GM23338 (cell line): ENCODE measurements around the gene SORBS2. TPM values are rescaled to one million over a fixed set of nuclear protein-coding genes. Genes with fewer than 3 reads are reported as not detected.

Source experiments
- ATAC-seq: fragments of 200-7000 bp; cut with Tn5 transposase; 3 replicates; pipeline ENCODE4 v1.9.1; 2020
- DNase-seq: peaks from one replicate; pipeline ENCODE4 v3.0.0-alpha.2; 2015; ENCODE audit warnings: low spot score
- H2AFZ ChIP-seq: fragments of 200-600 bp; sonication (generic); 2 replicates; pipeline ENCODE4 v1.8.0; 2016; ENCODE audit warnings: antibody characterized with exemption, mild to moderate bottlenecking, moderate library complexity
- H3F3A ChIP-seq: fragments of 200-600 bp; sonication (generic); replicated peaks from 2 replicates; pipeline ENCODE4 v1.8.0; 2017; ENCODE audit warnings: antibody characterized with exemption, mixed run types, low read depth
- H3K27ac ChIP-seq: fragments of 200-600 bp; sonication (generic); 2 replicates; pipeline ENCODE4 v1.6.1; 2016; ENCODE audit warnings: low read depth
- H3K27me3 ChIP-seq: fragments of 200-600 bp; sonication (generic); 2 replicates; pipeline ENCODE4 v1.8.0; 2016; ENCODE audit warnings: mild to moderate bottlenecking, mixed run types, moderate library complexity; ENCODE audit not compliant: insufficient read depth
- H3K36me3 ChIP-seq: fragments of 200-600 bp; sonication (generic); 2 replicates; pipeline ENCODE4 v1.8.0; 2016; ENCODE audit warnings: mild to moderate bottlenecking; ENCODE audit not compliant: insufficient read depth
- H3K4me1 ChIP-seq: fragments of 200-600 bp; sonication (generic); 2 replicates; pipeline ENCODE4 v1.8.0; 2016; ENCODE audit warnings: mild to moderate bottlenecking, moderate library complexity; ENCODE audit not compliant: insufficient read depth
- H3K4me2 ChIP-seq: fragments of 200-600 bp; sonication (generic); 2 replicates; pipeline ENCODE4 v1.7.1; 2017; ENCODE audit warnings: mixed run types
- H3K4me3 ChIP-seq: fragments of 200-600 bp; sonication (generic); 2 replicates; pipeline ENCODE4 v1.6.1; 2016; ENCODE audit warnings: mixed run types
- H3K79me2 ChIP-seq: fragments of 200-600 bp; sonication (generic); replicated peaks from 2 replicates; pipeline ENCODE4 v1.8.0; 2017; ENCODE audit warnings: mild to moderate bottlenecking; ENCODE audit not compliant: insufficient read depth
- H3K9me2 ChIP-seq: fragments of 200-600 bp; sonication (generic); 2 replicates; pipeline ENCODE4 v1.8.0; 2017; ENCODE audit not compliant: insufficient read depth
- H4K20me1 ChIP-seq: fragments of 200-600 bp; sonication (generic); replicated peaks from 2 replicates; pipeline ENCODE4 v1.8.0; 2017; ENCODE audit warnings: mild to moderate bottlenecking; ENCODE audit not compliant: insufficient read depth
- H3K27ac Mint-ChIP-seq: 2 replicates; pipeline ENCODE4 v1.8.0; 2020; ENCODE audit warnings: inconsistent platforms, mild to moderate bottlenecking, moderate library complexity, mixed read lengths
- H3K27me3 Mint-ChIP-seq: 3 replicates; pipeline ENCODE4 v1.8.0; 2022; ENCODE audit warnings: low read depth, mild to moderate bottlenecking, moderate library complexity, mixed read lengths, inconsistent platforms; ENCODE audit not compliant: insufficient read depth, poor library complexity
- H3K36me3 Mint-ChIP-seq: 3 replicates; pipeline ENCODE4 v1.8.0; 2021; ENCODE audit warnings: low read depth, mild to moderate bottlenecking, inconsistent platforms, moderate library complexity, mixed read lengths
- H3K4me1 Mint-ChIP-seq: 3 replicates; pipeline ENCODE4 v1.8.0; 2020; ENCODE audit warnings: mild to moderate bottlenecking, inconsistent platforms, mixed read lengths
- H3K4me3 Mint-ChIP-seq: 3 replicates; pipeline ENCODE4 v1.8.0; 2021; ENCODE audit warnings: moderate library complexity, mild to moderate bottlenecking, inconsistent platforms, mixed read lengths
- H3K9me3 Mint-ChIP-seq: 3 replicates; pipeline ENCODE4 v1.8.0; 2020; ENCODE audit warnings: moderate library complexity, mild to moderate bottlenecking, inconsistent platforms, mixed read lengths
- CREB1 ChIP-seq: fragments of 250-450 bp; sonication (Bioruptor Pico); IDR thresholded peaks from 2 replicates; pipeline ENCODE4 v1.5.0; 2020; ENCODE audit warnings: low read depth, mild to moderate bottlenecking, moderate library complexity
- EZH2 ChIP-seq: fragments of 200-600 bp; sonication (generic); IDR thresholded peaks from one replicate; pipeline ENCODE4 v1.8.0; 2017; ENCODE audit warnings: antibody characterized with exemption, mild to moderate bottlenecking, low read depth; ENCODE audit not compliant: unreplicated experiment
- EZH2phosphoT487 ChIP-seq: fragments of 200-600 bp; sonication (generic); IDR thresholded peaks from one replicate; pipeline ENCODE4 v1.8.1; 2018; ENCODE audit warnings: antibody characterized with exemption; ENCODE audit not compliant: unreplicated experiment
- JUNB ChIP-seq: IDR thresholded peaks from one replicate; pipeline ENCODE4 v1.6.1; 2016; ENCODE audit warnings: antibody characterized with exemption; ENCODE audit not compliant: unreplicated experiment
- NANOG ChIP-seq: IDR thresholded peaks from 2 replicates; pipeline ENCODE4 v1.6.1; 2016; ENCODE audit warnings: antibody characterized with exemption, borderline replicate concordance
- POLR2AphosphoS5 ChIP-seq: IDR thresholded peaks from 2 replicates; pipeline ENCODE4 v1.6.1; 2016; ENCODE audit warnings: antibody characterized with exemption, low read depth
- STAT1 ChIP-seq: IDR thresholded peaks from one replicate; pipeline ENCODE4 v1.6.1; 2016; ENCODE audit warnings: antibody characterized with exemption; ENCODE audit not compliant: unreplicated experiment
- ZNF114 ChIP-seq: fragments of 250-450 bp; sonication (Bioruptor Pico); IDR thresholded peaks from 2 replicates; pipeline ENCODE4 v1.5.0; 2020; ENCODE audit warnings: mild to moderate bottlenecking, moderate library complexity
- ZNF331 ChIP-seq: fragments of 250-450 bp; sonication (Bioruptor Pico); IDR thresholded peaks from 2 replicates; pipeline ENCODE4 v1.5.0; 2020; ENCODE audit warnings: low read depth, mild to moderate bottlenecking, moderate library complexity
- polyA plus RNA-seq: library from polyadenylated mRNA; unstranded; fragments of >200 nt; fragmentation: Nextera tagmentation; extraction: Ambion mirVana; gene quantifications from 2 replicates; pipeline ENCODE4 v1.2.1, GENCODE V29; 2016
- total RNA-seq: library from RNA; depleted of rRNA; stranded (reverse); fragments of >200 nt; shearing (Covaris generic); gene quantifications from 2 replicates; pipeline ENCODE4 v1.2.3, GENCODE V29; 2014
- TF ChIP-seq, protein P1 (sequence below), 2 experiments: fragments of 200-600 bp in 1 of 2; sonication (generic) in 1 of 2; conservative IDR thresholded peaks; 2 replicates each; pipeline versions ENCODE4 v1.5.1 to v1.6.1; 2016 to 2017; ENCODE audit warnings: antibody characterized with exemption in 2 of 2, low read depth in 2 of 2, mild to moderate bottlenecking in 2 of 2, moderate library complexity in 1 of 2
- TF ChIP-seq, protein P2 (sequence below): IDR thresholded peaks from 2 replicates; pipeline ENCODE4 v1.6.1; 2016; ENCODE audit warnings: antibody characterized with exemption
- TF ChIP-seq, protein P3 (sequence below): fragments of 250-450 bp; sonication (Bioruptor Pico); IDR thresholded peaks from 2 replicates; pipeline ENCODE4 v1.5.0; 2020; ENCODE audit warnings: mild to moderate bottlenecking, moderate library complexity
- TF ChIP-seq, protein P4 (sequence below): IDR thresholded peaks from one replicate; pipeline ENCODE4 v1.6.1; 2018; ENCODE audit warnings: antibody characterized with exemption; ENCODE audit not compliant: unreplicated experiment

The SORBS2 gene
- total and polyA plus RNA-seq, 2 experiments from 2014 or later: 17.8 to 27.6 TPM

DNA sequence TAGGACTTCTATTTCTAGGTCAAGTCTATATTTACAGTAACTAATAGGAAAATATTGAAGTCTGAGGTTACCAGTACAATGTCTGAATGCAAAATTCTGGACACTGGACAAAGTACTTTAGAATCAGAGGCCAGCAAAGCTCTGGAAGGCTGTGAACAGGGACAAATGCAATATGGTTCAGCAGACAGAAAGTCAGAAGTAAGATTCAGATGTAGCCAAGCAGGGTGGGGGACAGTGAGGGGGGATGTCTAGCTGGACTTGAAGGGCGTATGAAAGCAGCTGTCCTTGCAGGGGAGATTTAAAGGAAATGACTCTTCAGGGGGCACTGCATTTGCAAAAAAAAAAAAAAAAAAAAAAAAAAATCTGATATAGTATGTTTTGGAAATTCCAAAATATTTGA lies 2.9 kb downstream of the SORBS2 start:
- H3K36me3 ChIP-seq: no peaks in the 10 kb centered on the region
- H3K4me1 Mint-ChIP-seq: peaks cover 54% of the 10 kb centered on the region
- no peak for TF ChIP-seq ZNF331
- TF ChIP-seq, protein P1, sequence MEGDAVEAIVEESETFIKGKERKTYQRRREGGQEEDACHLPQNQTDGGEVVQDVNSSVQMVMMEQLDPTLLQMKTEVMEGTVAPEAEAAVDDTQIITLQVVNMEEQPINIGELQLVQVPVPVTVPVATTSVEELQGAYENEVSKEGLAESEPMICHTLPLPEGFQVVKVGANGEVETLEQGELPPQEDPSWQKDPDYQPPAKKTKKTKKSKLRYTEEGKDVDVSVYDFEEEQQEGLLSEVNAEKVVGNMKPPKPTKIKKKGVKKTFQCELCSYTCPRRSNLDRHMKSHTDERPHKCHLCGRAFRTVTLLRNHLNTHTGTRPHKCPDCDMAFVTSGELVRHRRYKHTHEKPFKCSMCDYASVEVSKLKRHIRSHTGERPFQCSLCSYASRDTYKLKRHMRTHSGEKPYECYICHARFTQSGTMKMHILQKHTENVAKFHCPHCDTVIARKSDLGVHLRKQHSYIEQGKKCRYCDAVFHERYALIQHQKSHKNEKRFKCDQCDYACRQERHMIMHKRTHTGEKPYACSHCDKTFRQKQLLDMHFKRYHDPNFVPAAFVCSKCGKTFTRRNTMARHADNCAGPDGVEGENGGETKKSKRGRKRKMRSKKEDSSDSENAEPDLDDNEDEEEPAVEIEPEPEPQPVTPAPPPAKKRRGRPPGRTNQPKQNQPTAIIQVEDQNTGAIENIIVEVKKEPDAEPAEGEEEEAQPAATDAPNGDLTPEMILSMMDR (conservative IDR thresholded peaks at IDR 0.05; ENCODE audit: low read depth in 2 of 2): no peak
- no peak for TF ChIP-seq EZH2phosphoT487
- TF ChIP-seq POLR2AphosphoS5: no peak
- no peak for TF ChIP-seq STAT1
- no peak for TF ChIP-seq CREB1 (CRISPR knock-in tag)
- TF ChIP-seq ZNF114: no peak
- TF ChIP-seq, protein P2, sequence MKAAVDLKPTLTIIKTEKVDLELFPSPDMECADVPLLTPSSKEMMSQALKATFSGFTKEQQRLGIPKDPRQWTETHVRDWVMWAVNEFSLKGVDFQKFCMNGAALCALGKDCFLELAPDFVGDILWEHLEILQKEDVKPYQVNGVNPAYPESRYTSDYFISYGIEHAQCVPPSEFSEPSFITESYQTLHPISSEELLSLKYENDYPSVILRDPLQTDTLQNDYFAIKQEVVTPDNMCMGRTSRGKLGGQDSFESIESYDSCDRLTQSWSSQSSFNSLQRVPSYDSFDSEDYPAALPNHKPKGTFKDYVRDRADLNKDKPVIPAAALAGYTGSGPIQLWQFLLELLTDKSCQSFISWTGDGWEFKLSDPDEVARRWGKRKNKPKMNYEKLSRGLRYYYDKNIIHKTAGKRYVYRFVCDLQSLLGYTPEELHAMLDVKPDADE: no peak
- TF ChIP-seq JUNB: no peak
- TF ChIP-seq, protein P3, sequence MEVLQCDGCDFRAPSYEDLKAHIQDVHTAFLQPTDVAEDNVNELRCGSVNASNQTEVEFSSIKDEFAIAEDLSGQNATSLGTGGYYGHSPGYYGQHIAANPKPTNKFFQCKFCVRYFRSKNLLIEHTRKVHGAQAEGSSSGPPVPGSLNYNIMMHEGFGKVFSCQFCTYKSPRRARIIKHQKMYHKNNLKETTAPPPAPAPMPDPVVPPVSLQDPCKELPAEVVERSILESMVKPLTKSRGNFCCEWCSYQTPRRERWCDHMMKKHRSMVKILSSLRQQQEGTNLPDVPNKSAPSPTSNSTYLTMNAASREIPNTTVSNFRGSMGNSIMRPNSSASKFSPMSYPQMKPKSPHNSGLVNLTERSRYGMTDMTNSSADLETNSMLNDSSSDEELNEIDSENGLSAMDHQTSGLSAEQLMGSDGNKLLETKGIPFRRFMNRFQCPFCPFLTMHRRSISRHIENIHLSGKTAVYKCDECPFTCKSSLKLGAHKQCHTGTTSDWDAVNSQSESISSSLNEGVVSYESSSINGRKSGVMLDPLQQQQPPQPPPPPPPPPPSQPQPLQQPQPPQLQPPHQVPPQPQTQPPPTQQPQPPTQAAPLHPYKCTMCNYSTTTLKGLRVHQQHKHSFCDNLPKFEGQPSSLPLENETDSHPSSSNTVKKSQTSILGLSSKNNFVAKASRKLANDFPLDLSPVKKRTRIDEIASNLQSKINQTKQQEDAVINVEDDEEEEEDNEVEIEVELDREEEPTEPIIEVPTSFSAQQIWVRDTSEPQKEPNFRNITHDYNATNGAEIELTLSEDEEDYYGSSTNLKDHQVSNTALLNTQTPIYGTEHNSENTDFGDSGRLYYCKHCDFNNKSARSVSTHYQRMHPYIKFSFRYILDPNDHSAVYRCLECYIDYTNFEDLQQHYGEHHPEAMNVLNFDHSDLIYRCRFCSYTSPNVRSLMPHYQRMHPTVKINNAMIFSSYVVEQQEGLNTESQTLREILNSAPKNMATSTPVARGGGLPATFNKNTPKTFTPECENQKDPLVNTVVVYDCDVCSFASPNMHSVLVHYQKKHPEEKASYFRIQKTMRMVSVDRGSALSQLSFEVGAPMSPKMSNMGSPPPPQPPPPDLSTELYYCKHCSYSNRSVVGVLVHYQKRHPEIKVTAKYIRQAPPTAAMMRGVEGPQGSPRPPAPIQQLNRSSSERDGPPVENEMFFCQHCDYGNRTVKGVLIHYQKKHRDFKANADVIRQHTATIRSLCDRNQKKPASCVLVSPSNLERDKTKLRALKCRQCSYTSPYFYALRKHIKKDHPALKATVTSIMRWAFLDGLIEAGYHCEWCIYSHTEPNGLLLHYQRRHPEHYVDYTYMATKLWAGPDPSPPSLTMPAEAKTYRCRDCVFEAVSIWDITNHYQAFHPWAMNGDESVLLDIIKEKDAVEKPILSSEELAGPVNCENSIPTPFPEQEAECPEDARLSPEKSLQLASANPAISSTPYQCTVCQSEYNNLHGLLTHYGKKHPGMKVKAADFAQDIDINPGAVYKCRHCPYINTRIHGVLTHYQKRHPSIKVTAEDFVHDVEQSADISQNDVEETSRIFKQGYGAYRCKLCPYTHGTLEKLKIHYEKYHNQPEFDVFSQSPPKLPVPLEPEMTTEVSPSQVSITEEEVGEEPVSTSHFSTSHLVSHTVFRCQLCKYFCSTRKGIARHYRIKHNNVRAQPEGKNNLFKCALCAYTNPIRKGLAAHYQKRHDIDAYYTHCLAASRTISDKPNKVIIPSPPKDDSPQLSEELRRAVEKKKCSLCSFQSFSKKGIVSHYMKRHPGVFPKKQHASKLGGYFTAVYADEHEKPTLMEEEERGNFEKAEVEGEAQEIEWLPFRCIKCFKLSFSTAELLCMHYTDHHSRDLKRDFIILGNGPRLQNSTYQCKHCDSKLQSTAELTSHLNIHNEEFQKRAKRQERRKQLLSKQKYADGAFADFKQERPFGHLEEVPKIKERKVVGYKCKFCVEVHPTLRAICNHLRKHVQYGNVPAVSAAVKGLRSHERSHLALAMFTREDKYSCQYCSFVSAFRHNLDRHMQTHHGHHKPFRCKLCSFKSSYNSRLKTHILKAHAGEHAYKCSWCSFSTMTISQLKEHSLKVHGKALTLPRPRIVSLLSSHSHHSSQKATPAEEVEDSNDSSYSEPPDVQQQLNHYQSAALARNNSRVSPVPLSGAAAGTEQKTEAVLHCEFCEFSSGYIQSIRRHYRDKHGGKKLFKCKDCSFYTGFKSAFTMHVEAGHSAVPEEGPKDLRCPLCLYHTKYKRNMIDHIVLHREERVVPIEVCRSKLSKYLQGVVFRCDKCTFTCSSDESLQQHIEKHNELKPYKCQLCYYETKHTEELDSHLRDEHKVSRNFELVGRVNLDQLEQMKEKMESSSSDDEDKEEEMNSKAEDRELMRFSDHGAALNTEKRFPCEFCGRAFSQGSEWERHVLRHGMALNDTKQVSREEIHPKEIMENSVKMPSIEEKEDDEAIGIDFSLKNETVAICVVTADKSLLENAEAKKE (CRISPR knock-in tag): no peak
- no peak for TF ChIP-seq NANOG
- TF ChIP-seq, protein P4, sequence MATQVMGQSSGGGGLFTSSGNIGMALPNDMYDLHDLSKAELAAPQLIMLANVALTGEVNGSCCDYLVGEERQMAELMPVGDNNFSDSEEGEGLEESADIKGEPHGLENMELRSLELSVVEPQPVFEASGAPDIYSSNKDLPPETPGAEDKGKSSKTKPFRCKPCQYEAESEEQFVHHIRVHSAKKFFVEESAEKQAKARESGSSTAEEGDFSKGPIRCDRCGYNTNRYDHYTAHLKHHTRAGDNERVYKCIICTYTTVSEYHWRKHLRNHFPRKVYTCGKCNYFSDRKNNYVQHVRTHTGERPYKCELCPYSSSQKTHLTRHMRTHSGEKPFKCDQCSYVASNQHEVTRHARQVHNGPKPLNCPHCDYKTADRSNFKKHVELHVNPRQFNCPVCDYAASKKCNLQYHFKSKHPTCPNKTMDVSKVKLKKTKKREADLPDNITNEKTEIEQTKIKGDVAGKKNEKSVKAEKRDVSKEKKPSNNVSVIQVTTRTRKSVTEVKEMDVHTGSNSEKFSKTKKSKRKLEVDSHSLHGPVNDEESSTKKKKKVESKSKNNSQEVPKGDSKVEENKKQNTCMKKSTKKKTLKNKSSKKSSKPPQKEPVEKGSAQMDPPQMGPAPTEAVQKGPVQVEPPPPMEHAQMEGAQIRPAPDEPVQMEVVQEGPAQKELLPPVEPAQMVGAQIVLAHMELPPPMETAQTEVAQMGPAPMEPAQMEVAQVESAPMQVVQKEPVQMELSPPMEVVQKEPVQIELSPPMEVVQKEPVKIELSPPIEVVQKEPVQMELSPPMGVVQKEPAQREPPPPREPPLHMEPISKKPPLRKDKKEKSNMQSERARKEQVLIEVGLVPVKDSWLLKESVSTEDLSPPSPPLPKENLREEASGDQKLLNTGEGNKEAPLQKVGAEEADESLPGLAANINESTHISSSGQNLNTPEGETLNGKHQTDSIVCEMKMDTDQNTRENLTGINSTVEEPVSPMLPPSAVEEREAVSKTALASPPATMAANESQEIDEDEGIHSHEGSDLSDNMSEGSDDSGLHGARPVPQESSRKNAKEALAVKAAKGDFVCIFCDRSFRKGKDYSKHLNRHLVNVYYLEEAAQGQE: no peak
- TF ChIP-seq EZH2: no peak
- no peaks in the 10 kb centered on the region for H3F3A ChIP-seq
- H3K27ac ChIP-seq: no peak overlapping the region
- H2AFZ ChIP-seq: no peak overlapping the region
- peaks cover 46% of the 10 kb centered on the region for H3K4me1 ChIP-seq
- H3K27me3 Mint-ChIP-seq: peaks cover 2% of the 10 kb centered on the region
- H3K79me2 ChIP-seq: no peaks in the 10 kb centered on the region
- 0 out of 2 replicates have a peak overlapping the region, but pooled peaks have one; percentile 47 for H3K27ac Mint-ChIP-seq
- no peaks in the 10 kb centered on the region for H3K36me3 Mint-ChIP-seq
- H3K9me3 Mint-ChIP-seq: no peaks in the 10 kb centered on the region
- no peaks in the 10 kb centered on the region for H3K9me2 ChIP-seq
- no peak for DNase-seq
- no peaks in the 10 kb centered on the region for H3K27me3 ChIP-seq
- H4K20me1 ChIP-seq: no peaks in the 10 kb centered on the region
- peak overlapping the region; percentile 16; the same call in 1 of the 3 replicates for H3K4me3 Mint-ChIP-seq
- ATAC-seq: no peak
- no peak overlapping the region for H3K4me2 ChIP-seq
- H3K4me3 ChIP-seq: no peak overlapping the region
